ENCODE data around the gene WHRN. TPM values are rescaled to one million over a fixed set of nuclear protein-coding genes. Genes with fewer than 3 reads are reported as not detected.

WHRN gene
- total and polyA plus RNA-seq, 2 donors, result 3.2 to 14.9 TPM

GRCh38 chr9:114539701-114540380, 34.6 kb upstream of the WHRN start:
- 60% methylated on average over 9 of the region's 9 CpGs for WGBS
- no peaks in the 10 kb centered on the region for H3K36me3 ChIP-seq (ENCODE audit: control insufficient read depth in 2 of 2, insufficient read depth in 2 of 2, low read length in 1 of 2)
- no peaks in the 10 kb centered on the region for H3K9me3 ChIP-seq (ENCODE audit: control insufficient read depth in 2 of 2, insufficient read depth in 1 of 2, low read length in 1 of 2)
- H3K4me3 ChIP-seq (ENCODE audit: low read length in 2 of 2), result no peak overlapping the region
- DNase-seq (ENCODE audit: low read depth in 6 of 9, low spot score in 9 of 9), result peak in 8 of 9 donors; percentile 24 to 81 (median 55)
- peaks cover 0 to 5% of the 10 kb centered on the region in 2 donors for H3K27me3 ChIP-seq (ENCODE audit: control insufficient read depth in 2 of 2, insufficient read depth in 1 of 2, low read length in 1 of 2)
- peak overlapping the region in 1 of 2 donors; percentile 91 for H3K27ac ChIP-seq (ENCODE audit: low read depth in 1 of 2, low read length in 1 of 2)
- peaks cover 3 to 25% of the 10 kb centered on the region in 2 donors for H3K4me1 ChIP-seq (ENCODE audit: control insufficient read depth in 2 of 2, insufficient read depth in 2 of 2, low read length in 2 of 2)

GRCh38 chr9:114538241-114538640, 33.0 kb upstream of the WHRN start:
- Histone ChIP-seq H3K9me3 (ENCODE audit: control insufficient read depth in 2 of 2, insufficient read depth in 1 of 2, low read length in 1 of 2) (no peaks in the 10 kb centered on the region), H3K4me3 (ENCODE audit: low read length in 2 of 2) (no peak overlapping the region), H3K4me1 (ENCODE audit: control insufficient read depth in 2 of 2, insufficient read depth in 2 of 2, low read length in 2 of 2) (peaks cover 3 to 25% of the 10 kb centered on the region in 2 donors), H3K36me3 (ENCODE audit: control insufficient read depth in 2 of 2, insufficient read depth in 2 of 2, low read length in 1 of 2) (no peaks in the 10 kb centered on the region), H3K27ac (ENCODE audit: low read depth in 1 of 2, low read length in 1 of 2) (peak overlapping the region in 1 of 2 donors; percentile 58), H3K27me3 (ENCODE audit: control insufficient read depth in 2 of 2, insufficient read depth in 1 of 2, low read length in 1 of 2) (peaks cover 0 to 8% of the 10 kb centered on the region in 2 donors)
- DNase-seq (ENCODE audit: low read depth in 6 of 9, low spot score in 9 of 9), result peak in 5 of 9 donors; percentile 14 to 66 (median 42)
- 57% methylated on average over 5 of the region's 5 CpGs for WGBS

- WGBS, result 71% methylated on average over 13 of the region's 13 CpGs
- Histone ChIP-seq H3K4me1 (ENCODE audit: control insufficient read depth in 2 of 2, insufficient read depth in 2 of 2, low read length in 2 of 2) (no peaks in the 10 kb centered on the region), H3K36me3 (ENCODE audit: control insufficient read depth in 2 of 2, insufficient read depth in 2 of 2, low read length in 1 of 2) (no peaks in the 10 kb centered on the region), H3K4me3 (ENCODE audit: low read length in 2 of 2) (no peak overlapping the region), H3K27ac (ENCODE audit: low read depth in 1 of 2, low read length in 1 of 2) (no peak overlapping the region), H3K27me3 (ENCODE audit: control insufficient read depth in 2 of 2, insufficient read depth in 1 of 2, low read length in 1 of 2) (peaks cover 0 to 20% of the 10 kb centered on the region in 2 donors), H3K9me3 (ENCODE audit: control insufficient read depth in 2 of 2, insufficient read depth in 1 of 2, low read length in 1 of 2) (no peaks in the 10 kb centered on the region)
- no peak for DNase-seq (ENCODE audit: low read depth in 6 of 9, low spot score in 9 of 9)
These were observed 27.4 kb upstream of the WHRN start for GRCh38 chr9:114532561-114533237.

GRCh38 chr9:114529285-114529684, 24.0 kb upstream of the WHRN start:
- H3K27me3 ChIP-seq (ENCODE audit: control insufficient read depth in 2 of 2, insufficient read depth in 1 of 2, low read length in 1 of 2), result peaks cover 0 to 19% of the 10 kb centered on the region in 2 donors
- DNase-seq (ENCODE audit: low read depth in 6 of 9, low spot score in 9 of 9), result no peak
- H3K36me3 ChIP-seq (ENCODE audit: control insufficient read depth in 2 of 2, insufficient read depth in 2 of 2, low read length in 1 of 2), result no peaks in the 10 kb centered on the region
- no peaks in the 10 kb centered on the region for H3K9me3 ChIP-seq (ENCODE audit: control insufficient read depth in 2 of 2, insufficient read depth in 1 of 2, low read length in 1 of 2)
- 96% methylated on average over 6 of the region's 6 CpGs for WGBS
- no peaks in the 10 kb centered on the region for H3K4me1 ChIP-seq (ENCODE audit: control insufficient read depth in 2 of 2, insufficient read depth in 2 of 2, low read length in 2 of 2)
- no peak overlapping the region for H3K27ac ChIP-seq (ENCODE audit: low read depth in 1 of 2, low read length in 1 of 2)
- no peak overlapping the region for H3K4me3 ChIP-seq (ENCODE audit: low read length in 2 of 2)

- no peaks in the 10 kb centered on the region for H3K4me1 ChIP-seq (ENCODE audit: control insufficient read depth in 2 of 2, insufficient read depth in 2 of 2, low read length in 2 of 2)
- H3K36me3 ChIP-seq (ENCODE audit: control insufficient read depth in 2 of 2, insufficient read depth in 2 of 2, low read length in 1 of 2), result no peaks in the 10 kb centered on the region
- H3K27me3 ChIP-seq (ENCODE audit: control insufficient read depth in 2 of 2, insufficient read depth in 1 of 2, low read length in 1 of 2), result peaks cover 0 to 17% of the 10 kb centered on the region in 2 donors
- WGBS, result 95% methylated on average over 2 of the region's 2 CpGs
- no peak overlapping the region for H3K27ac ChIP-seq (ENCODE audit: low read depth in 1 of 2, low read length in 1 of 2)
- DNase-seq (ENCODE audit: low read depth in 6 of 9, low spot score in 9 of 9), result no peak
- no peak overlapping the region for H3K4me3 ChIP-seq (ENCODE audit: low read length in 2 of 2)
- no peaks in the 10 kb centered on the region for H3K9me3 ChIP-seq (ENCODE audit: control insufficient read depth in 2 of 2, insufficient read depth in 1 of 2, low read length in 1 of 2)
These were observed 21.5 kb upstream of the WHRN start for GRCh38 chr9:114526807-114527206.

- peaks cover 0 to 15% of the 10 kb centered on the region in 2 donors for H3K27me3 ChIP-seq (ENCODE audit: control insufficient read depth in 2 of 2, insufficient read depth in 1 of 2, low read length in 1 of 2)
- H3K36me3 ChIP-seq (ENCODE audit: control insufficient read depth in 2 of 2, insufficient read depth in 2 of 2, low read length in 1 of 2), result no peaks in the 10 kb centered on the region
- no peak overlapping the region for H3K4me3 ChIP-seq (ENCODE audit: low read length in 2 of 2)
- H3K4me1 ChIP-seq (ENCODE audit: control insufficient read depth in 2 of 2, insufficient read depth in 2 of 2, low read length in 2 of 2), result no peaks in the 10 kb centered on the region
- H3K27ac ChIP-seq (ENCODE audit: low read depth in 1 of 2, low read length in 1 of 2), result no peak overlapping the region
- 77% methylated on average over 3 of the region's 3 CpGs for WGBS
- no peaks in the 10 kb centered on the region for H3K9me3 ChIP-seq (ENCODE audit: control insufficient read depth in 2 of 2, insufficient read depth in 1 of 2, low read length in 1 of 2)
- DNase-seq (ENCODE audit: low read depth in 6 of 9, low spot score in 9 of 9), result no peak
These were observed 20.2 kb upstream of the WHRN start for GRCh38 chr9:114525513-114525912.

- no peak for DNase-seq (ENCODE audit: low read depth in 6 of 9, low spot score in 9 of 9)
- H3K4me1 ChIP-seq (ENCODE audit: control insufficient read depth in 2 of 2, insufficient read depth in 2 of 2, low read length in 2 of 2), result no peaks in the 10 kb centered on the region
- H3K27me3 ChIP-seq (ENCODE audit: control insufficient read depth in 2 of 2, insufficient read depth in 1 of 2, low read length in 1 of 2), result peaks cover 0 to 15% of the 10 kb centered on the region in 2 donors
- H3K36me3 ChIP-seq (ENCODE audit: control insufficient read depth in 2 of 2, insufficient read depth in 2 of 2, low read length in 1 of 2), result no peaks in the 10 kb centered on the region
- 74% methylated on average over 7 of the region's 7 CpGs for WGBS
- no peaks in the 10 kb centered on the region for H3K9me3 ChIP-seq (ENCODE audit: control insufficient read depth in 2 of 2, insufficient read depth in 1 of 2, low read length in 1 of 2)
- no peak overlapping the region for H3K4me3 ChIP-seq (ENCODE audit: low read length in 2 of 2)
- no peak overlapping the region for H3K27ac ChIP-seq (ENCODE audit: low read depth in 1 of 2, low read length in 1 of 2)
These were observed 19.0 kb upstream of the WHRN start for GRCh38 chr9:114524247-114524681.

GRCh38 chr9:114522847-114523246, 17.6 kb upstream of the WHRN start:
- over 99% methylated on average over 3 of the region's 3 CpGs for WGBS
- Histone ChIP-seq H3K27me3 (ENCODE audit: control insufficient read depth in 2 of 2, insufficient read depth in 1 of 2, low read length in 1 of 2) (peaks cover 0 to 15% of the 10 kb centered on the region in 2 donors), H3K36me3 (ENCODE audit: control insufficient read depth in 2 of 2, insufficient read depth in 2 of 2, low read length in 1 of 2) (no peaks in the 10 kb centered on the region), H3K4me3 (ENCODE audit: low read length in 2 of 2) (no peak overlapping the region), H3K9me3 (ENCODE audit: control insufficient read depth in 2 of 2, insufficient read depth in 1 of 2, low read length in 1 of 2) (no peaks in the 10 kb centered on the region), H3K27ac (ENCODE audit: low read depth in 1 of 2, low read length in 1 of 2) (no peak overlapping the region), H3K4me1 (ENCODE audit: control insufficient read depth in 2 of 2, insufficient read depth in 2 of 2, low read length in 2 of 2) (peaks cover 0 to 4% of the 10 kb centered on the region in 2 donors)
- DNase-seq (ENCODE audit: low read depth in 6 of 9, low spot score in 9 of 9), result no peak

- Histone ChIP-seq H3K27me3 (ENCODE audit: control insufficient read depth in 2 of 2, insufficient read depth in 1 of 2, low read length in 1 of 2) (peaks cover 0 to 15% of the 10 kb centered on the region in 2 donors), H3K9me3 (ENCODE audit: control insufficient read depth in 2 of 2, insufficient read depth in 1 of 2, low read length in 1 of 2) (no peaks in the 10 kb centered on the region), H3K36me3 (ENCODE audit: control insufficient read depth in 2 of 2, insufficient read depth in 2 of 2, low read length in 1 of 2) (no peaks in the 10 kb centered on the region), H3K4me1 (ENCODE audit: control insufficient read depth in 2 of 2, insufficient read depth in 2 of 2, low read length in 2 of 2) (peaks cover 0 to 4% of the 10 kb centered on the region in 2 donors), H3K27ac (ENCODE audit: low read depth in 1 of 2, low read length in 1 of 2) (no peak overlapping the region), H3K4me3 (ENCODE audit: low read length in 2 of 2) (no peak overlapping the region)
- 67% methylated on average over 2 of the region's 2 CpGs for WGBS
- DNase-seq (ENCODE audit: low read depth in 6 of 9, low spot score in 9 of 9), result no peak
These were observed 17.0 kb upstream of the WHRN start for GRCh38 chr9:114522286-114522685.

Measured in thymus (tissue), 11 donors.